ENCODE measurements around the gene HAPLN2. TPM values are rescaled to one million over a fixed set of nuclear protein-coding genes. Genes with fewer than 3 reads are reported as not detected.

The HAPLN2 gene
- total RNA-seq, 4 donors from 2014 or later, result 0.13 to 3.0 (median 1.2) TPM

- H3K4me3 ChIP-seq, result no peak overlapping the region
- peaks cover 97% of the 10 kb centered on the region for H3K27me3 ChIP-seq
- H3K27ac ChIP-seq, result no peak overlapping the region
- H3K4me1 ChIP-seq, result peaks cover 0 to 10% (median 6%) of the 10 kb centered on the region in 3 donors
- H3K9me3 ChIP-seq, result no peaks in the 10 kb centered on the region
- TF ChIP-seq POLR2A (IDR thresholded peaks at IDR 0.05) (no peak), POLR2AphosphoS5 (IDR thresholded peaks at IDR 0.05) (no peak), CTCF (IDR thresholded peaks at IDR 0.05) (no peak), EP300 (IDR thresholded peaks at IDR 0.05) (no peak)
- no peak for ATAC-seq
- no CpG with 5 or more reads among the region's 51 CpGs for WGBS, 2 donors (ENCODE audit: low coverage in 1 of 2)
- H3K36me3 ChIP-seq, result no peaks in the 10 kb centered on the region
Measured at GRCh38 chr1:156646738-156647211, 27.6 kb downstream of the HAPLN2 start.

- Histone ChIP-seq H3K27me3 (peaks cover 97% of the 10 kb centered on the region), H3K36me3 (no peaks in the 10 kb centered on the region), H3K27ac (no peak overlapping the region), H3K4me1 (peaks cover 0 to 4% (median under 1%) of the 10 kb centered on the region in 3 donors), H3K4me3 (no peak overlapping the region), H3K9me3 (no peaks in the 10 kb centered on the region)
- no peak for TF ChIP-seq CTCF (IDR thresholded peaks at IDR 0.05)
- no peak for TF ChIP-seq EP300 (IDR thresholded peaks at IDR 0.05)
- no peak for TF ChIP-seq POLR2AphosphoS5 (IDR thresholded peaks at IDR 0.05)
- WGBS, 2 donors (ENCODE audit: low coverage in 1 of 2), result 71 to 86% methylated on average over 1 to 6 of the region's 10 CpGs
- ATAC-seq, result no peak
Measured at GRCh38 chr1:156647351-156647750, 28.1 kb downstream of the HAPLN2 start.

- 70% methylated on average over 2 of the region's 10 CpGs; no CpG with 5 or more reads in 1 of the 2 donors for WGBS, 2 donors (ENCODE audit: low coverage in 1 of 2)
- no peak for ATAC-seq
- no peak overlapping the region for H3K4me3 ChIP-seq
- H3K27me3 ChIP-seq, result peaks cover 97% of the 10 kb centered on the region
- H3K4me1 ChIP-seq, result no peaks in the 10 kb centered on the region
- no peaks in the 10 kb centered on the region for H3K9me3 ChIP-seq
- H3K36me3 ChIP-seq, result no peaks in the 10 kb centered on the region
- H3K27ac ChIP-seq, result no peak overlapping the region
- TF ChIP-seq EP300 (IDR thresholded peaks at IDR 0.05) (no peak), POLR2A (IDR thresholded peaks at IDR 0.05) (no peak), POLR2AphosphoS5 (IDR thresholded peaks at IDR 0.05) (no peak), CTCF (IDR thresholded peaks at IDR 0.05) (no peak)
Measured at GRCh38 chr1:156648496-156648895, 29.3 kb downstream of the HAPLN2 start.

- no peaks in the 10 kb centered on the region for H3K4me1 ChIP-seq
- ATAC-seq, result no peak
- TF ChIP-seq POLR2AphosphoS5 (IDR thresholded peaks at IDR 0.05), result no peak
- no peak for TF ChIP-seq CTCF (IDR thresholded peaks at IDR 0.05)
- TF ChIP-seq EP300 (IDR thresholded peaks at IDR 0.05), result no peak
- no peak for TF ChIP-seq POLR2A (IDR thresholded peaks at IDR 0.05)
- H3K36me3 ChIP-seq, result no peaks in the 10 kb centered on the region
- no peaks in the 10 kb centered on the region for H3K9me3 ChIP-seq
- WGBS, 2 donors (ENCODE audit: low coverage in 1 of 2), result 14% methylated on average over 1 of the region's 2 CpGs; no CpG with 5 or more reads in 1 of the 2 donors
- H3K4me3 ChIP-seq, result no peak overlapping the region
- peaks cover 97% of the 10 kb centered on the region for H3K27me3 ChIP-seq
- H3K27ac ChIP-seq, result no peak overlapping the region
Measured at GRCh38 chr1:156648951-156649350, 29.7 kb downstream of the HAPLN2 start.

GRCh38 chr1:156652131-156652991, 33.1 kb downstream of the HAPLN2 start:
- no peak for ATAC-seq
- 39 to 40% methylated on average over 9 to 10 of the region's 16 CpGs for WGBS, 2 donors (ENCODE audit: low coverage in 1 of 2)
- no peak for TF ChIP-seq POLR2AphosphoS5 (IDR thresholded peaks at IDR 0.05)
- no peak for TF ChIP-seq EP300 (IDR thresholded peaks at IDR 0.05)
- no peak for TF ChIP-seq POLR2A (IDR thresholded peaks at IDR 0.05)
- TF ChIP-seq CTCF (IDR thresholded peaks at IDR 0.05), result no peak
- Histone ChIP-seq H3K4me1 (peaks cover 0 to 12% (median 9%) of the 10 kb centered on the region in 3 donors), H3K27me3 (peaks cover 94% of the 10 kb centered on the region), H3K36me3 (no peaks in the 10 kb centered on the region), H3K27ac (no peak overlapping the region), H3K4me3 (no peak overlapping the region), H3K9me3 (no peaks in the 10 kb centered on the region)

Data from gastroesophageal sphincter (tissue), 4 donors.